Middle frontal gyrus (tissue), 1 donor: ENCODE measurements around the gene PPP2R2C.

ENCODE experiments used
- DNase-seq: peaks from one replicate; pipeline ENCODE4 v3.0.0-alpha.2; 2015; ENCODE audit warnings: low spot score; ENCODE audit errors: extremely low spot score

PPP2R2C gene

DNA sequence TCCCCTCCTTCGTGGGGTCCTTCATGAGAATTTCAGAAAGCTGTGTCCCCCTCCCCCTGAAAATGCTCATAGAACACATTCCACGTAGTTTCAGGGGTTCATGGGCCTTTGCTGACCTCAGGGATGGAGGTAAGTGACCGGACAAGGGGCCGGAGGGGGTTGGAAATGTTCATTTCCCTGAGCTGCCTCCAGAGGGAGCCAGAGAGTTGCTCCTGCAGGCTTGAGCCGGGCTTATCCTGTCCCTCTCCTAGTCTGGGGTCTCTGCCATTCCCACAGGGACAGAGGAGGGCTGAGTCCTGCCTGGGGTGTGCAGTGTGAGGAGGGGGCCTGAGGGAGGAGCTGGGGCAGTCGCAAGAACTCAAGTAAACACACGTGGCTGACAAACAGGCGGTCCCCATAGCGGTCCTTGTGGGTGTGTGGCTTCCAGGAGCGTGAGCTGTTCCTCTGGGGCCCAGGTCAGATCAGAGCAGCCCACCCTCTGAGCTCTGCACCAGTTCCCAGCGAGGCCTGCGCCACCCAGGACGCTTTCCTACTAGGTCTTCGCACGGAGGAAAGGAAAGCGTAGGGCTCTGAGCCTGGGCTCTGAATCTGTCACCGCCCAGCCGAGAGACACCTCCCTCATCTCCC is 140.3 kb downstream of the PPP2R2C start:
- no peak for DNase-seq

DNA sequence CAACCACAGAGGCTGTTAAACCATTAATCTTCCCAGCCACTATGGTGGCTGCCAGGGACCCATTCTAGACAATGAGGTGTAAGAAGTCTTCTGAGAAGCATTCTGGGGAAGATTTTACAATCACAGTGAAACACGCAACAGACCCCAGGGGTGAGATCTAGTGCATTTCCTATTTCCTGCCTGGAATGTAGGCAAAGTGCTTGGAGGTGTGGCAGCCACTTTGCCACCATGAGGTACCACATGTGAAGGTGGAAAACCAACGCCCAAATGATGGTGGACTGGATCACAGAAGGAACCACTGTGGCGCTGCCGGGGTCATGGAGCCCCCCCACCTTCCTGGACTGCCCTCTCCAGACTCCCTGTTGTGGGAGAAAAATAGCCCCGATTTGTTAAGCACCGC is 140.9 kb downstream of the PPP2R2C start:
- DNase-seq = no peak

DNA sequence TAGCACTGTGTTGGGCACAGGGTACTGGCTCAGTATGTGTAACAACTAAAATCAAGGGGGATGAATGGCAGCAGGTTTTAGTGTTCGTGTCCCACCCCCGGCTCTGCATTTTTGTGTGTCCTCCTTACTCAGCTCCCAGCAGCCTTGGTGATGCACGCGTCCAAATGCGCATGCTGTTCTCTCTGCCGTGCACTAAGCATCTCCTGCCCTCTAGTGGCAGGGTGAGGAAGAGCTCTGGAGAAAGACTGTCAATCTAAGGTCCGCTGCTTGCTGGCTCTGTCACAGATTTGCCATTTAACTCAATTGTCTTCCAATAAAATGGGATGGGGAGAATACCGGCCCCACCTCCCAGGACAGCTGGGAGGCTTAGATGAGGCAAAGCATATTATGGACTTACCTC is 141.4 kb downstream of the PPP2R2C start:
- DNase-seq = no peak

GRCh38 chr4:6330384-6330767 is 142.0 kb downstream of the PPP2R2C start:
- no peak for DNase-seq

- DNase-seq = no peak
Measured at GRCh38 chr4:6329478-6330383, 142.7 kb downstream of the PPP2R2C start.

GRCh38 chr4:6328526-6328925 is 143.9 kb downstream of the PPP2R2C start:
- no peak for DNase-seq

DNA sequence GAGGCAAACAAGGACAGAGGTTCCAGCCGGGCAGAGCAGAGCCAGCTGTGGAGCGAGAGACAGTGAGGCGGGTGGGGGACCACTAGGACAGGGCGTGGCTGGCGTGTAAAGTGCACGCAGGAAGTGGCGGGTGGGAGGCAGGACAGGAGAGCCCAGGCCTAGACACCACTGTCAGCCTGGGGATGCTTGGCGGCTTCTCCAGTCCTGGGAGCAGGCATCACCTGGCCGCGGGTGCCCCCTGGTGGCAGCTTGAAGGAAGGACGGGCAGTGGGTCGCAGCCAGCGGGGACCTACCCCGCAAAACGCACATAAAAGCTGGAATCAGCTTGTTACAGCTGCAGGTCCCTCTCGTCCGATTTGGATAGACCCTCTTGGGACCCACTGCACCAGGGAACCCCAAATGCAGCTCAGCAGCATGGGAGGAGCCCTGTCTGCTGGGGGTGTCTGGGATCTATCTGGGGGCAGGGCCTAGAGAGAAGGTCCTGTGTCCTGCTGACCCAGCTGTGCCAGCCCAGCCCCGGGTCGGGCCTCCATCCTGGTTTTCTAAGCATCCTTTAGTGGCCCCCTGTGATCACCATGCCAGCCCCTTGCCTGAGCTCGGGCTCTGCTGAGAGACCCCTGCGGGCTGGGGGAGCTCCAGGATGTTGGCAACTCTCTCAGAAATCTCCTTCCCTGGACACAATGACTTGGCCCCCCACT is 145.0 kb downstream of the PPP2R2C start:
- DNase-seq = peak; percentile 56

- no peak for DNase-seq
Measured at GRCh38 chr4:6326312-6327060, 145.9 kb downstream of the PPP2R2C start.

DNA sequence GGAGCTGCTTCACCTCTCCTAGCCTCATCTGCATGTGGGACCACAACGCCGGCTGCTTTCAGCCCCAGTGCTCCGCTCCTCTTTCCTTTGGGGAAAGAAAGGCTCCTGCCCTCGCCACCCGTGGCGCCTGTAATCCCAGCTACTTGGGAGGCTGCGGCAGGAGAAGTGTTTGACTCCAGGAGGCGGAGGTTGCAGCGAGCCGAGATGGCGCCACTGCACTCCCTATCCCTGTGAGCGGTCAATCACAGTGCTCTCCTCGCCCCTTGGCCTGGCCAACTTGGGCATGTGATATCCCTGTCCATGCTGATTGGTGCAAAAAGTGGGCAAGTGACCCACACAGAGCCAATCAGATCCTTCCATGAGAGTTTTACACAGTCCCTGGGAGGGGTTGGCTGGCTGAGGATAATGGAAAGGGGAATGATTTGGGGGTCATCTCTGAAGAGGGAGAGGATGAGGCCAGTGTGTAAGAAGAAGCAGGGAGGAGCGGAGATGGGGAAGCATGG is 146.6 kb downstream of the PPP2R2C start:
- no peak for DNase-seq

GRCh38 chr4:6324999-6325787 is 147.2 kb downstream of the PPP2R2C start:
- no peak for DNase-seq

GRCh38 chr4:6324461-6324998 is 147.9 kb downstream of the PPP2R2C start:
- DNase-seq = no peak

DNA sequence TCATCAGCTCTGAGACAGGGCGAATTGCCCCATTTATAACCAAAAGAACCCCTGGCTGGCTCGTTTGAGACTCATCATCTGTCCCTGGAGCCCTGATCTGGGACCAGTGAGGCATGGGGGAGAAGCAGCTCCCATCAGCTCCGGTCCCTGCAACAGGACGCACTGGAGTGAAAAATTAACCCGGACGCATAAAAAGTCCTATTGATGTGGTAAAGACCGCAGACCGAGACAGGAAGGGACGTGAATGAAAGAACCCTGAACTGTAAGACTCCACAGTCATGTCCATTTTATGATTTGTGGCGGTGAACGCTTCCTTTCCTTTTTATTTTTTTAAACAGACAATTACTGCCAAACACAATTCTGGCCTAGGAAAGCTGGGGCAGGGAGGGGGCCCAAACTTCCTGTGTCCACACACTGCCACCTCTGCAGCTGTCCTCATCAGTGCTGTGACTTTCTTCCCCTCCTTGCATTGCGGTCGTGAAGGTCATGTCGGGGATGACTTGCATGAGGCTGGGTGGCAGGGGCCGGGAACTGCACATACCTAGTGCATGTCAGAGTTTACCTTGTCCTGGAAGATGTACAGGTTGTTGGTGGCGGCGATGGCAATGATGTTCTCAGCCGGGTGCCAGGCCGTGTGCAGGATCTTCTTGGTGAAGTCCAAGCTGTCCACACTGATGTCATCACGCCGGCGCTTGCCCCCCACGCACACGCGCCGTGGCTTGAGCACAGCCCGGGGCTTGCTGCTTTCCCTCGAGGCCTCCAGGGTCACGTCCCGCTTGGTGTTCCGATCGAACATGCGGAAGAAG is 149.4 kb downstream of the PPP2R2C start:
- DNase-seq = no peak

DNA sequence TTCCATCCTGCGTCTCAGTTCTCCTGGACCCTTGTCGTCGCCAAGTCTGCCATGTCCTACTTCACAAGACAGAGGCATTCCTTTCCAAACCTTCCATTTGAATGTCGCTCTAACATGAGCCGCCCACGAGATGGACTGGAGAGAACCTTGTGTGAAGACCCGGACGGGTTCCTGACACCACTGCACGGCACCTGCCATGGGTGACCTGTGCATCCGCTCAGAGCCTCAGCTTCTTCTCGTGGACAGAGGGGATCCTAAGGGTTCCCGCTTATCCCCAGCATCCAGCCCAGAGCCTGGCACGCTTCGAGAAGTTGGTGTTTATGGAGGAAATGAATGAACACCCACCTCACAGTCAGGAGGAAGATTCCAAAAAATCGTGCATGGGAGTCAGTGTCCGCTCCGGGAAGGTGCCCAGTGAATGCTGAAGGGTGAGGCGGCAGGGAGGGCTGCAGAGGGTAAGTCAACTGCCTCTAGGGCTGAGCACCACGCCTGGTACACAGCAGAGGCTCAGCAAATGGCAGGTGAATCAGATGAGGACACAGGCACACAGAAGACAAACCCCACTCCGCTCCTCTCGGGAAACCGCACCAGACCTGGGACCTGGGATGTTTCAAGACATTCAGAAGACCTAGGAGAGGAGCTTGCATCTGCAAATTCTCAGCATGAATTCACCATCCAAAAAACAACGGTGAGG is 150.2 kb downstream of the PPP2R2C start:
- no peak for DNase-seq

- no peak for DNase-seq
Measured at GRCh38 chr4:6321361-6321760, 151.1 kb downstream of the PPP2R2C start.

DNA sequence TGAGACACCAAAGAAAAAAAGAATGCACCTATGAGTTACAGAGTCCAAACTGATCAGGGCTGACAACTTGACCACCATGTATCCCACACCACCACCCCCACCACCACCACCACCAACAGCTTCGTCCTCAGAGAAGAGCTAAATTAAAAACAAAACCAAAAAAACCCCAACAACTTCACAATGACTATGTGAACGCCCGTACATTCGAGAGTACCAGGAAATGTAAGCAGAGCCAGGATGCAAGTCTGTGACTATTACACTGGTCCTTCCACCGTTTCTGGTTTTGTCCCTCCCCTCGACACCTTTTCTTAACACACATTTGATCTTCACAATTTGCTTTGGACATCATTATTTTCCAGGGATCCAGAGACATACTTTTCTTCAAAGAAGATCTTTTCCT is 151.8 kb downstream of the PPP2R2C start:
- no peak for DNase-seq

GRCh38 chr4:6319530-6320150 is 152.8 kb downstream of the PPP2R2C start:
- no peak for DNase-seq

DNA sequence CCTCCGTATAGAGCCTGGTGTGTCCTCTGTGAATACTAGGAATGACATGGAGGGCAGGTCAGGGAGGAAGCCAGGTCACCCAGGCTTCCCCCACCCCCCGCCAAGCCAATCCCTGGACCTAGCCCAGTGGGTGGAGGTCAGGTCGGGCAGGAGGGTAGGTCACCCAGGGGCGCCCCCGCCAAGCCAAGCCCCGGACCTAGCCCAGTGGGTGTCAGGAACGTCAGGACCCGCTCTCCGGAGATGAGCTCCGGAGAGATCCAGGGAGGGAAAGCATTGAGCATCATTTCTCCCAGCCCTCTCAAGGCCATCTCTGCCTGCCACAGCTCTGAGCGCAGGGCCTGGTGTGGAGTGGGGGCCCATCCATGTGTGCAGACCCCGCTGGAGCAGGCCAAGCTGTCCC is 154.2 kb downstream of the PPP2R2C start:
- no peak for DNase-seq

DNA sequence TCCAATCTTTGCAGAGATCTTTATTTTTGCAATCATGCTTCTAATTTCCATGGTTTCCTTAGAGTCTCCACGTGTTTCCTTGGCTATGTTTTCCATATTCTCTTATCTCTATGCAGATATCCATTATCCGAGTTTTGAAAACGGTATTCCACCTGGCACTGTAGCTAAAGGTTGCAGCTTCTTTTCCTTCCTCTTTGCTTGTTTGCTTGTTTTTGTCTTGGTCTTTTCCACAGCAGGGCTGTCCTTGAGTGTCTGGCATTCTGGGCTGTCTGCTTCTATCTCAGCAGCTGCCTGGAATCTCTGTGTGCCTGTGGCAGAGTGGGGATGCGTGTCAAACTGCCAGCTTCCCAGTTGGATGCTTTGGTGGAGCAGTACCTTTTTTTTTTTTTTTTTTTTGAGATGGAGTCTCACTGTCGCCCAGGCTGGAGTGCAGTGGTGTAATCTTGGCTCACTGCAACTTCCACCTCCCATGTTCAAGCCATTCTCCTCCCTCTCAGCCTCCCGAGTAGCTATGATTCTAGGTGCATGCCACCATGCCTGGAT is 155.9 kb downstream of the PPP2R2C start:
- DNase-seq = no peak
